ENCODE measurements around the gene LPP.

- TF ChIP-seq CTCF (optimal IDR thresholded peaks at IDR 0.05 in 1 of 3, IDR thresholded peaks at IDR 0.05 in 1 of 3, conservative IDR thresholded peaks at IDR 0.05 in 1 of 3; ENCODE audit: extremely low read depth in 1 of 3, insufficient read depth in 2 of 3, low read length in 3 of 3) (no peak), EZH2 (IDR thresholded peaks at IDR 0.05; ENCODE audit: low read length) (no peak)
Measured at GRCh38 chr3:188782613-188783124, 628.7 kb downstream of the LPP start.

All from keratinocyte (primary cell).